ENCODE measurements around the gene GIMAP1. TPM values are rescaled to one million over a fixed set of nuclear protein-coding genes. Genes with fewer than 3 reads are reported as not detected.

GIMAP1 gene
- total RNA-seq, 1 donor from 2014 or later = not detected

GRCh38 chr7:150745086-150745485 is 28.7 kb downstream of the GIMAP1 start:
- no peaks in the 10 kb centered on the region for H3K9me3 Mint-ChIP-seq
- no peak overlapping the region for H3K27ac Mint-ChIP-seq
- DNase-seq (ENCODE audit: extremely low spot score, unreplicated experiment) = no peak
- no peaks in the 10 kb centered on the region for H3K36me3 Mint-ChIP-seq
- H3K4me3 Mint-ChIP-seq = no peak overlapping the region
- no peak for TF ChIP-seq CTCF (conservative IDR thresholded peaks at IDR 0.05)
- no peaks in the 10 kb centered on the region for H3K4me1 Mint-ChIP-seq (ENCODE audit: unreplicated experiment)
- H3K27me3 Mint-ChIP-seq = peaks cover 65% of the 10 kb centered on the region

- peaks cover 63% of the 10 kb centered on the region for H3K27me3 Mint-ChIP-seq
- H3K4me1 Mint-ChIP-seq (ENCODE audit: unreplicated experiment) = no peaks in the 10 kb centered on the region
- no peaks in the 10 kb centered on the region for H3K9me3 Mint-ChIP-seq
- no peak overlapping the region for H3K27ac Mint-ChIP-seq
- DNase-seq (ENCODE audit: extremely low spot score, unreplicated experiment) = no peak
- H3K36me3 Mint-ChIP-seq = no peaks in the 10 kb centered on the region
- TF ChIP-seq CTCF (conservative IDR thresholded peaks at IDR 0.05) = no peak
- no peak overlapping the region for H3K4me3 Mint-ChIP-seq
Measured at GRCh38 chr7:150745876-150746275, 29.5 kb downstream of the GIMAP1 start.

- no peak for TF ChIP-seq CTCF (conservative IDR thresholded peaks at IDR 0.05)
Measured at GRCh38 chr7:150746921-150747320, 30.5 kb downstream of the GIMAP1 start.

GRCh38 chr7:150748376-150748775 is 32.0 kb downstream of the GIMAP1 start:
- H3K9me3 Mint-ChIP-seq = no peaks in the 10 kb centered on the region
- H3K27ac Mint-ChIP-seq = no peak overlapping the region
- TF ChIP-seq CTCF (conservative IDR thresholded peaks at IDR 0.05) = no peak
- H3K4me1 Mint-ChIP-seq (ENCODE audit: unreplicated experiment) = no peaks in the 10 kb centered on the region
- peaks cover 48% of the 10 kb centered on the region for H3K27me3 Mint-ChIP-seq
- no peaks in the 10 kb centered on the region for H3K36me3 Mint-ChIP-seq
- H3K4me3 Mint-ChIP-seq = no peak overlapping the region
- no peak for DNase-seq (ENCODE audit: extremely low spot score, unreplicated experiment)

More at GRCh38 chr7:150746921-150747320, 30.5 kb downstream of the GIMAP1 start:
- H3K4me1 Mint-ChIP-seq (ENCODE audit: unreplicated experiment) = no peaks in the 10 kb centered on the region
- H3K36me3 Mint-ChIP-seq = no peaks in the 10 kb centered on the region
- H3K4me3 Mint-ChIP-seq = no peak overlapping the region
- no peaks in the 10 kb centered on the region for H3K9me3 Mint-ChIP-seq
- H3K27me3 Mint-ChIP-seq = peaks cover 57% of the 10 kb centered on the region
- DNase-seq (ENCODE audit: extremely low spot score, unreplicated experiment) = no peak
- no peak overlapping the region for H3K27ac Mint-ChIP-seq

GRCh38 chr7:150751702-150752101 is 35.3 kb downstream of the GIMAP1 start:
- Mint-ChIP-seq H3K27me3 (peaks cover 34% of the 10 kb centered on the region), H3K36me3 (no peaks in the 10 kb centered on the region), H3K4me1 (ENCODE audit: unreplicated experiment) (no peaks in the 10 kb centered on the region), H3K4me3 (no peak overlapping the region), H3K9me3 (no peaks in the 10 kb centered on the region), H3K27ac (no peak overlapping the region)
- TF ChIP-seq CTCF (conservative IDR thresholded peaks at IDR 0.05) = no peak
- no peak for DNase-seq (ENCODE audit: extremely low spot score, unreplicated experiment)

- H3K9me3 Mint-ChIP-seq = no peaks in the 10 kb centered on the region
- no peak for TF ChIP-seq CTCF (conservative IDR thresholded peaks at IDR 0.05)
- H3K27ac Mint-ChIP-seq = no peak overlapping the region
- DNase-seq (ENCODE audit: extremely low spot score, unreplicated experiment) = no peak
- no peak overlapping the region for H3K4me3 Mint-ChIP-seq
- no peaks in the 10 kb centered on the region for H3K36me3 Mint-ChIP-seq
- peaks cover 28% of the 10 kb centered on the region for H3K27me3 Mint-ChIP-seq
- H3K4me1 Mint-ChIP-seq (ENCODE audit: unreplicated experiment) = no peaks in the 10 kb centered on the region
Measured at GRCh38 chr7:150753239-150753638, 36.8 kb downstream of the GIMAP1 start.
